ENCODE measurements around the gene EMC9. TPM values are rescaled to one million over a fixed set of nuclear protein-coding genes. Genes with fewer than 3 reads are reported as not detected.

EMC9 gene
- polyA plus RNA-seq, 1 of the 3 experiments (the other 2 are of a cell fraction): 19.3 TPM

DNA sequence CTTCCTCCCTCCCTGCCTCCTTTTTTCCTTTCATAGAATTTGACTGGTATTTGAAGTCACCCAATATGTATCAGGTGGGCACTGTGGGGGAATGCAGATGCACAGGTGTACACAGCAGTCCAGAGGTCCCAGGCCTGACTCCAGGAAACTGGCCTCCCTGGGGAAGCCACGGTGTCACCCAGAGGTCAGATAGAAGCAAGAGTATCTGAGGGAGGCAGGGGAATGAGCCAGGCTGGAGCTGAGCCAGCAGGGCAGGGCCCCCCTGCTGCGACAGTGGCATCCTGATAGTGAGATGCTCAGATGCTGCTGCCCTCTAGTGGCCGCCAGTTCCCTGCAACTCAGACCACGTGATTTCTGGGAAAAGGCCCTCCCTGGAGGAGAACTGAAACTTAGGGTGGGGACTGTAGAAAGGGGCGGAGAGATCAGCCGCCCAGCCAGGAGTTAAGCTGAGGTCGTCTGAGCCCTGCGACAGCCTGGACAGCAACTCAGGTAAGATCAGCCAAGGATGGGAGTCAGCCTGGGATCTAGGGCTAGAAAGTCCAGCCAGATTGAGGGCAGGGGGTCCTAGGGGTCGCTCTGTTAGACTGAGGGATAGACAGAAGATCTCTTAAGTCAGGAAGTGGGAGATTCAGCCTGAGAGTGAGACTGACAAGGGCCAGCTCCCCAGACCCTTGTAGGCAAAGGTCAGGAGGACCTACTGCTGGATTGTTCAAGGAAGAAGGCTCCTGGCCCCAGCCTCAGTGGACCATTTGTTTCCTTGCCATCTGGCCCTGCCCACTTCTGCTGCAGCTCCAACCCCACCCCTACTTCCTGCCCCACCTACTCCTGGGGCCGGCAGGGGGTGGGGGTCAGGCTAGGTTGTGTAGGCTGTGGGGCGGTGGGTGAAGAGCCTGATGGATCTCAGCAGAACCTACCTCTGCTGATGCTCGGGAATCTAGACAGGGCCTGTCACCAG, 19.7 kb upstream of the EMC9 start, which contains the start of gene IRF9 (continued):
- TF ChIP-seq, protein P1, sequence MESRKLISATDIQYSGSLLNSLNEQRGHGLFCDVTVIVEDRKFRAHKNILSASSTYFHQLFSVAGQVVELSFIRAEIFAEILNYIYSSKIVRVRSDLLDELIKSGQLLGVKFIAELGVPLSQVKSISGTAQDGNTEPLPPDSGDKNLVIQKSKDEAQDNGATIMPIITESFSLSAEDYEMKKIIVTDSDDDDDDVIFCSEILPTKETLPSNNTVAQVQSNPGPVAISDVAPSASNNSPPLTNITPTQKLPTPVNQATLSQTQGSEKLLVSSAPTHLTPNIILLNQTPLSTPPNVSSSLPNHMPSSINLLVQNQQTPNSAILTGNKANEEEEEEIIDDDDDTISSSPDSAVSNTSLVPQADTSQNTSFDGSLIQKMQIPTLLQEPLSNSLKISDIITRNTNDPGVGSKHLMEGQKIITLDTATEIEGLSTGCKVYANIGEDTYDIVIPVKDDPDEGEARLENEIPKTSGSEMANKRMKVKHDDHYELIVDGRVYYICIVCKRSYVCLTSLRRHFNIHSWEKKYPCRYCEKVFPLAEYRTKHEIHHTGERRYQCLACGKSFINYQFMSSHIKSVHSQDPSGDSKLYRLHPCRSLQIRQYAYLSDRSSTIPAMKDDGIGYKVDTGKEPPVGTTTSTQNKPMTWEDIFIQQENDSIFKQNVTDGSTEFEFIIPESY (IDR thresholded peaks at IDR 0.05; ENCODE audit: borderline replicate concordance, low read depth): peak; percentile 66; the same call in 1 of the 2 replicates
- TF ChIP-seq, protein P2, sequence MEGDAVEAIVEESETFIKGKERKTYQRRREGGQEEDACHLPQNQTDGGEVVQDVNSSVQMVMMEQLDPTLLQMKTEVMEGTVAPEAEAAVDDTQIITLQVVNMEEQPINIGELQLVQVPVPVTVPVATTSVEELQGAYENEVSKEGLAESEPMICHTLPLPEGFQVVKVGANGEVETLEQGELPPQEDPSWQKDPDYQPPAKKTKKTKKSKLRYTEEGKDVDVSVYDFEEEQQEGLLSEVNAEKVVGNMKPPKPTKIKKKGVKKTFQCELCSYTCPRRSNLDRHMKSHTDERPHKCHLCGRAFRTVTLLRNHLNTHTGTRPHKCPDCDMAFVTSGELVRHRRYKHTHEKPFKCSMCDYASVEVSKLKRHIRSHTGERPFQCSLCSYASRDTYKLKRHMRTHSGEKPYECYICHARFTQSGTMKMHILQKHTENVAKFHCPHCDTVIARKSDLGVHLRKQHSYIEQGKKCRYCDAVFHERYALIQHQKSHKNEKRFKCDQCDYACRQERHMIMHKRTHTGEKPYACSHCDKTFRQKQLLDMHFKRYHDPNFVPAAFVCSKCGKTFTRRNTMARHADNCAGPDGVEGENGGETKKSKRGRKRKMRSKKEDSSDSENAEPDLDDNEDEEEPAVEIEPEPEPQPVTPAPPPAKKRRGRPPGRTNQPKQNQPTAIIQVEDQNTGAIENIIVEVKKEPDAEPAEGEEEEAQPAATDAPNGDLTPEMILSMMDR (IDR thresholded peaks at IDR 0.05): peak; percentile 95
- TF ChIP-seq FOXM1 (IDR thresholded peaks at IDR 0.05; ENCODE audit: low read depth): no peak
- TF ChIP-seq MEF2A (IDR thresholded peaks at IDR 0.05; ENCODE audit: borderline replicate concordance, low read depth): no peak
- peak; percentile 76 for TF ChIP-seq RAD21 (IDR thresholded peaks at IDR 0.05; ENCODE audit: low read length)
- TF ChIP-seq, protein P3, sequence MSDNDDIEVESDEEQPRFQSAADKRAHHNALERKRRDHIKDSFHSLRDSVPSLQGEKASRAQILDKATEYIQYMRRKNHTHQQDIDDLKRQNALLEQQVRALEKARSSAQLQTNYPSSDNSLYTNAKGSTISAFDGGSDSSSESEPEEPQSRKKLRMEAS (IDR thresholded peaks at IDR 0.05; ENCODE audit: low read depth): peak; percentile 97
- TF ChIP-seq SIN3A (IDR thresholded peaks at IDR 0.05; ENCODE audit: borderline replicate concordance, low read depth, low read length): peak; percentile 78; the same call in 1 of the 2 replicates
- peak; percentile 91 for TF ChIP-seq POLR2AphosphoS5 (IDR thresholded peaks at IDR 0.05; ENCODE audit: low read depth, low read length)
- no peak for TF ChIP-seq NRF1 (IDR thresholded peaks at IDR 0.05; ENCODE audit: low read depth, low read length)
- TF ChIP-seq EZH2phosphoT487 (IDR thresholded peaks at IDR 0.05; ENCODE audit: borderline replicate concordance, low read depth): no peak

DNA sequence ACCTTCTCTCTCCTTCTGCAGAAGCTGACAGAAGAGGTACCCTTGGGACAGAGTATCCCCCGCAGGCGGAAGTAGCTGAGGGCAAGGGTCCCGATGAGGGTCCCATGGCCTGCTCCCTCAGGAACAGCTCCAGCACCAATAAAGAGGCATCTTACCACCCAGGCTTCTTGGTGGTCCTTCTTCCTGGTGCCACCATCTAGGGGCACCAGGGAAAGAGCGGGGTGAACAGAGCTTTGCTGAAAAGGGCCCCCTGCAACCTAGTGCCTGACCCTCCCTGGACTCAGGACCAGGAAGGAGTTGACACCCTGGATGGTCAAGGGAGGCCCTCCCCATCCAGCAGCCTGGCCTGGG, 19.1 kb upstream of the EMC9 start:
- H3K9me2 ChIP-seq: no peaks in the 10 kb centered on the region
- H3K27me3 ChIP-seq (ENCODE audit: insufficient read depth): no peaks in the 10 kb centered on the region
- no peaks in the 10 kb centered on the region for H3K9me3 ChIP-seq
- H2AFZ ChIP-seq (ENCODE audit: low read depth): no peak overlapping the region
- no peak overlapping the region for H3K4me3 ChIP-seq (ENCODE audit: low read depth in 2 of 2, low read length in 1 of 2)
- peaks cover 17% of the 10 kb centered on the region for H3F3A ChIP-seq (replicated peaks; ENCODE audit: insufficient read depth)
- H3K36me3 ChIP-seq (replicated peaks in 1 of 2; ENCODE audit: control insufficient read depth in 1 of 2, insufficient read depth in 2 of 2, low read length in 1 of 2): peaks cover 35 to 61% of the 10 kb centered on the region in 2 experiments
- WGBS (ENCODE audit: low lambda C conversion rate): 92% methylated on average over 4 of the region's 4 CpGs
- H3K27ac ChIP-seq (ENCODE audit: low read depth in 2 of 2, low read length in 1 of 2): peak overlapping the region; percentile 46 to 71; a peak in 3 of 4 replicates
- H3K4me2 ChIP-seq: peak overlapping the region; percentile 97; the same call in 1 of the 2 replicates
- H3K9ac ChIP-seq: no peak overlapping the region
- H4K20me1 ChIP-seq (ENCODE audit: insufficient read depth): peaks cover 4% of the 10 kb centered on the region; the same call in 1 of the 2 replicates
- peaks cover 4 to 22% of the 10 kb centered on the region in 2 experiments; a peak in 1 of 4 replicates for H3K4me1 ChIP-seq (ENCODE audit: control insufficient read depth in 1 of 2, insufficient read depth in 2 of 2, low read depth in 1 of 2, low read length in 1 of 2)
- DNase-seq: no peak
- ChIA-PET POLR2A (interaction anchor here (0.8 to 5.2 kb wide), 11 partner anchors 12 to 65 kb away, joined by 3 to 50 read pairs (median 5); partner anchors contain the start of genes DCAF11, EMC9, IPO4 and NRL), CTCF (interaction anchor here (0.8 to 3.5 kb wide), 33 partner anchors 10 to 136 kb away, joined by 3 to 38 read pairs (median 5); partner anchors contain the start of genes CARMIL3, CPNE6, DCAF11 and EMC9)
- peaks cover 23% of the 10 kb centered on the region for H3K79me2 ChIP-seq (ENCODE audit: insufficient read depth)
- no peak for TF ChIP-seq POLR2AphosphoS5 (IDR thresholded peaks at IDR 0.05; ENCODE audit: low read depth, low read length)
- TF ChIP-seq, protein P2 (IDR thresholded peaks at IDR 0.05): no peak
- no peak for TF ChIP-seq CHD2 (IDR thresholded peaks at IDR 0.05; ENCODE audit: low read length, partially characterized antibody)
- TF ChIP-seq MXI1 (IDR thresholded peaks at IDR 0.05; ENCODE audit: low read depth, low read length): no peak
- TF ChIP-seq RCOR1 (IDR thresholded peaks at IDR 0.05; ENCODE audit: low read length): no peak
- TF ChIP-seq, protein P4, sequence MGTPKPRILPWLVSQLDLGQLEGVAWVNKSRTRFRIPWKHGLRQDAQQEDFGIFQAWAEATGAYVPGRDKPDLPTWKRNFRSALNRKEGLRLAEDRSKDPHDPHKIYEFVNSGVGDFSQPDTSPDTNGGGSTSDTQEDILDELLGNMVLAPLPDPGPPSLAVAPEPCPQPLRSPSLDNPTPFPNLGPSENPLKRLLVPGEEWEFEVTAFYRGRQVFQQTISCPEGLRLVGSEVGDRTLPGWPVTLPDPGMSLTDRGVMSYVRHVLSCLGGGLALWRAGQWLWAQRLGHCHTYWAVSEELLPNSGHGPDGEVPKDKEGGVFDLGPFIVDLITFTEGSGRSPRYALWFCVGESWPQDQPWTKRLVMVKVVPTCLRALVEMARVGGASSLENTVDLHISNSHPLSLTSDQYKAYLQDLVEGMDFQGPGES (IDR thresholded peaks at IDR 0.05; ENCODE audit: low read depth, low read length): no peak
- no peak for TF ChIP-seq RAD21 (IDR thresholded peaks at IDR 0.05; ENCODE audit: low read length)
- no peak for TF ChIP-seq MEF2A (IDR thresholded peaks at IDR 0.05; ENCODE audit: borderline replicate concordance, low read depth)
- no peak for TF ChIP-seq RXRA (IDR thresholded peaks at IDR 0.05; ENCODE audit: borderline replicate concordance, low read depth)
- TF ChIP-seq, protein P5, sequence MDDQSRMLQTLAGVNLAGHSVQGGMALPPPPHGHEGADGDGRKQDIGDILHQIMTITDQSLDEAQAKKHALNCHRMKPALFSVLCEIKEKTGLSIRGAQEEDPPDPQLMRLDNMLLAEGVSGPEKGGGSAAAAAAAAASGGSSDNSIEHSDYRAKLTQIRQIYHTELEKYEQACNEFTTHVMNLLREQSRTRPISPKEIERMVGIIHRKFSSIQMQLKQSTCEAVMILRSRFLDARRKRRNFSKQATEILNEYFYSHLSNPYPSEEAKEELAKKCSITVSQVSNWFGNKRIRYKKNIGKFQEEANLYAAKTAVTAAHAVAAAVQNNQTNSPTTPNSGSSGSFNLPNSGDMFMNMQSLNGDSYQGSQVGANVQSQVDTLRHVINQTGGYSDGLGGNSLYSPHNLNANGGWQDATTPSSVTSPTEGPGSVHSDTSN (IDR thresholded peaks at IDR 0.05): no peak
- TF ChIP-seq GATA2 (CRISPR knock-in tag; IDR thresholded peaks at IDR 0.05): no peak
- TF ChIP-seq TEAD4 (IDR thresholded peaks at IDR 0.05; ENCODE audit: borderline replicate concordance, insufficient read depth): no peak
- no peak for TF ChIP-seq NRF1 (IDR thresholded peaks at IDR 0.05; ENCODE audit: low read depth, low read length)
- no peak for TF ChIP-seq FOXJ3 (CRISPR knock-in tag; IDR thresholded peaks at IDR 0.05)
